Measurements from ENCODE around the gene EBF3. TPM values are rescaled to one million over a fixed set of nuclear protein-coding genes. Genes with fewer than 3 reads are reported as not detected.

EBF3 gene
- total RNA-seq, 1 donor, result 14.7 TPM

DNA sequence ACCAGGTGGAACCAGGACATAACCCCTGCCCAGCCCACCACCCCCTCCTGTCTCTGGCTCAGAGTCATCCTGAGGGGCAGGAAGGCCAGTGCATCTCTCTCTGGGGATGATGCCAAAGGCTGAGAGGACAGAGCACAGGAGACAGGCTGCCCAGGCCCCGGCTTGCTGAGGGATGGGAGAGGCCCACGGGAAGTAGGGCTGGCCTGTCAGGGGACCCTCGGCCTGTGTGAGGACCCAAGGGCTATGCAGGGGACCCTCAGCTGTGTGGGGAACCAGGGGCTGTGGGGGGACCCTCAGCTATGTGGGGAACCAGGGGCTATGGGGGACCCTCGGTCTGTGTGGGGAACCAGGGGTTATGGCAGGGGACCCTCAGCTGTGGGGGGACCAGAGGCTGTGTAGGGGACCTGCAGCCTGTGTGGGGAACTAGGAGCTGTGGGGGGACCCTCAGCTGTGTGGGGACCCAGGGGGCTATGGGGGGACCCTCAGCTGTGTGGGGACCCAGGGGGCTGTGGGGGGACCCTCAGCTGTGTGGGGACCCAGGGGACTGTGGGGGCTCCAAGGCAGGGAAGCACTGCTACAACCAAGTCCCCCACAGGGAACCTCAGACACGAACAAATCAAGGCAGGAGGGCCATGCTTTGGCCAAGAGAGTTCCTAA lies 27.7 kb downstream of the EBF3 start:
- DNase-seq (ENCODE audit: low read depth), result no peak
- no peak overlapping the region for H3K4me3 ChIP-seq (ENCODE audit: low read depth, low read length)
- TF ChIP-seq, protein P1, sequence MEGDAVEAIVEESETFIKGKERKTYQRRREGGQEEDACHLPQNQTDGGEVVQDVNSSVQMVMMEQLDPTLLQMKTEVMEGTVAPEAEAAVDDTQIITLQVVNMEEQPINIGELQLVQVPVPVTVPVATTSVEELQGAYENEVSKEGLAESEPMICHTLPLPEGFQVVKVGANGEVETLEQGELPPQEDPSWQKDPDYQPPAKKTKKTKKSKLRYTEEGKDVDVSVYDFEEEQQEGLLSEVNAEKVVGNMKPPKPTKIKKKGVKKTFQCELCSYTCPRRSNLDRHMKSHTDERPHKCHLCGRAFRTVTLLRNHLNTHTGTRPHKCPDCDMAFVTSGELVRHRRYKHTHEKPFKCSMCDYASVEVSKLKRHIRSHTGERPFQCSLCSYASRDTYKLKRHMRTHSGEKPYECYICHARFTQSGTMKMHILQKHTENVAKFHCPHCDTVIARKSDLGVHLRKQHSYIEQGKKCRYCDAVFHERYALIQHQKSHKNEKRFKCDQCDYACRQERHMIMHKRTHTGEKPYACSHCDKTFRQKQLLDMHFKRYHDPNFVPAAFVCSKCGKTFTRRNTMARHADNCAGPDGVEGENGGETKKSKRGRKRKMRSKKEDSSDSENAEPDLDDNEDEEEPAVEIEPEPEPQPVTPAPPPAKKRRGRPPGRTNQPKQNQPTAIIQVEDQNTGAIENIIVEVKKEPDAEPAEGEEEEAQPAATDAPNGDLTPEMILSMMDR (IDR thresholded peaks at IDR 0.05; ENCODE audit: insufficient read depth, low read length), result no peak

DNA sequence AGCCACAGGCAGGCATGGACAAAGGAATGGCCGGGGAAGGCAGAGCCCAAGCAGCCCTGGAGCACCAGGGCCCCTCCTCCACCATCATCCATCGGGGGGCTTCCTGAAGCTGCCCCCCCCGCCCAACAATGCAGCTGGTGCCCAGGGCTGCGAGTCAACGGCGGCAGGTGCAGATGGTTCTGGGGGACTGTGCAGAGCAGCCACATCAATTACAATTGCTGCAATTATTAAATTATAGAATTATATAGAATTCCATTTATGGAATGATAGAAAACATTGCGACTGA lies 28.3 kb downstream of the EBF3 start:
- no peak overlapping the region for H3K4me3 ChIP-seq (ENCODE audit: low read depth, low read length)
- TF ChIP-seq, protein P1 (IDR thresholded peaks at IDR 0.05; ENCODE audit: insufficient read depth, low read length), result no peak
- no peak for DNase-seq (ENCODE audit: low read depth)

DNA sequence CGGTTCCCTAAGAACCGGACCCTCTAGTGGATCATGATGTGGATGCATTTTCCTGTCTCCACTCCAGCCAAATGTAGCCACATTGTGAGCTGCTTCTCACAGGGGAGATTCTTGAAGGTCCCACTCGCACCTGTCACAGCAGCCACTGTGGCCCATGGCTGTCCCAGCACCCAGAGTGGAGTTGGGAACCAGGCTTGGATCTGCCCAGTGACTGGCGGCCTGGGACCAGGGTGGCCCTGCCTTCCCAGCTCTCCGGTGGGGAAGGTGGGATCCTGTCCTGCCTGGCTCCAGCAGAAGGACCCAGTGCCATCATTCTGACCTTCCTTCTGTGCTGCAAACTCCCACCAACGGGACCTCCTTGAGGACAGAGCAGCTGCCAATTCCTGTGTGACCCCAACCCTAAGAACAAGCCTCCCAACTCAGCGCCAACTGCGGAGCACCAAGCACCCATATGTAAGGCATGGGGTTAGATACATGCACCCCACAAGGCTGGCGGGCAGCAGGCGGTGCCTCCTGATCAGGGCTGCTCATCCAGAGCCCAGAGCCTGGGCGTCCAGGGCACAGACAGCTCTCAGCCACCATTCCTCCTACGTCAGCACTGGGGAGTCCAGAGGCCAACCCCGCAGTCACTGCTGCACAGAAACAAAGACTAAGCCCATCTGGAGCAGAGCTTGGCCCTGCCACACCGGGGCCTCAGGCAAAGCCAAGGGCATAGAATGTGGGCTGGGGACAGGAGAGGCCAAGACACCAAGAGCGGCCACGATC lies 28.8 kb downstream of the EBF3 start:
- TF ChIP-seq, protein P1 (IDR thresholded peaks at IDR 0.05; ENCODE audit: insufficient read depth, low read length), result no peak
- no peak for DNase-seq (ENCODE audit: low read depth)
- H3K4me3 ChIP-seq (ENCODE audit: low read depth, low read length), result no peak overlapping the region

DNA sequence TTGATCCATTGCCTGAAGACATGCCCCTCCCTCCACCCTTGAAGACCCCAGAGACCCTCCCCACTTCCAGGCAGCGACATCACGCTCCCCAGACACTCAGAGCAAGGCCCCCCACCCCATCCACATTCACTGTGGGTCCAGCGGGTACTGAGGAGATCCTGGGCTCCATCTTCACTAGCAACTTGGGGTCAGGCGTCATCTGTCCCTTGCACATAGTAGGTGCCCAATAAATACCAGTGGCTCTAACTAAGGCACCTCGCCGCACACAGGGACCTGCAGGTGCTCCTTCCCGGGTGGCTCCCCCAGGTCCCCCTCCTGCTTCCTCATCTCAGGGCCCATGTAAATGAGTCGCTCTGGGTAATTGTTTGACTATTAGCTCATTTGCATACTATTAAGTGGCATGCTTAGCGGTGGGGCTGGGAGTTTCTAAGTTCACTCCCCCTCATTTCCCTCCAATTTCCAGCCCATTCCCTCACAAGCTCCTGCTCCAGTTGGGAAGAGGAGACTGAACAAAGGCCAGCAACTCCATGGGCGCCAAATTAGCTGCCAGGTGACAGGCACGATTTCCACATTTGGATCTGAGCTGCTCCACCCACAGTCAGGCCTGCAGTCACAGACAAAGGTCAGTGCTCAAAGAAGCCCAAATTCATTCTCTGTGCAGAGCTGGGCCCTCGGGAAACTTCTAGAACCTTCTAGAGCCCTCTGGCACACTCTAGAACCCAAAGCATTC lies 29.7 kb downstream of the EBF3 start:
- no peak overlapping the region for H3K4me3 ChIP-seq (ENCODE audit: low read depth, low read length)
- no peak for DNase-seq (ENCODE audit: low read depth)

DNA sequence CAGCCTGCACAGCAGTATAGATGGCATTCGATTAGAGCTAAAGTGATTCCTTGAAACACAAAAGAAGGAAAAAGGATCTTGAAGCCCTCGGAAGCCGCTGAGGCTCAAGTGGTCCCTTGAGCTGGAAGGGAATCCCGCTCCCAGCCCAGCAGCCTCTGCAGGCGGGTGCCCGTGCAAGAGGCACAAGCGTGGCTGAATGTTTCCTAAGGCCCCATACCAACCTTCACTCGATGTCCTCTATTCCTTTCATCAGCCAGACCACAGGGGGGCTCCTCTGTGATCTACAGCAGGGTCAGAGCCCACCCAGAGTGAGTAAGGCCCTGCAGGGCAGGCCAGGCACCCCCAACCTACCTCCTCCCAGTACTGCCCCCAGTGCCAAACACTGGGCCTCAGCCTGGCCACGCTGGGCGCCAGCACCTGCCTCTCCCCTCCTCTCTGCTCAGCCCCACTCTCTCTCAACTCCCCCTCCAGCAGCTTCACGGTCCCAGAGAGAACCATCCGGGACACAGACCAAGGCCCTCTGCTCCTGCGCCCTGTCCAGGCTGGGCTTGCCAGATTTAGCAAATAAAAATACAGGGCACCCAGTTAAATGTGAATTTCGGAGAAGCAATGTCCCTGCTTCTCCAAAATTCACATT lies 30.5 kb downstream of the EBF3 start:
- TF ChIP-seq, protein P1 (IDR thresholded peaks at IDR 0.05; ENCODE audit: insufficient read depth, low read length), result no peak
- DNase-seq (ENCODE audit: low read depth), result no peak
- H3K4me3 ChIP-seq (ENCODE audit: low read depth, low read length), result no peak overlapping the region

More for the DNA sequence above, 29.7 kb downstream of the EBF3 start:
- TF ChIP-seq, protein P1 (IDR thresholded peaks at IDR 0.05; ENCODE audit: insufficient read depth, low read length), result no peak

- no peak for DNase-seq (ENCODE audit: low read depth)
- no peak overlapping the region for H3K4me3 ChIP-seq (ENCODE audit: low read depth, low read length)
- TF ChIP-seq, protein P1 (IDR thresholded peaks at IDR 0.05; ENCODE audit: insufficient read depth, low read length), result no peak
Measured at GRCh38 chr10:129932751-129933433, 31.2 kb downstream of the EBF3 start.

Measured in fibroblast of the aortic adventitia (primary cell).